Stomach (tissue), 9 donors: Measurements from ENCODE around the gene WNK1. TPM values are rescaled to one million over a fixed set of nuclear protein-coding genes. Genes with fewer than 3 reads are reported as not detected.
"Not testable (repeated sequence)": the region's sequence is repeated elsewhere in the genome, so short reads cannot be mapped to it uniquely, and the experiment has no call there.

Experiments
- DNase-seq, 2 donors: peaks; one replicate each; pipeline versions ENCODE4 v3.0.0 to v3.0.0-alpha.2; 2013 to 2019
- H3K27ac ChIP-seq, 5 donors: fragments of 200-600 bp in 4 of 5; sonication (generic) in 4 of 5; one replicate each; pipeline ENCODE4 v1.5.1; 2013 to 2019; ENCODE audit warnings: mild to moderate bottlenecking in 1 of 5, moderate library complexity in 1 of 5
- H3K27me3 ChIP-seq, 3 donors: fragments of 200-600 bp; sonication (generic); one replicate each; pipeline ENCODE4 v1.5.1; 2017 to 2019; ENCODE audit warnings: mixed run types in 1 of 3
- H3K36me3 ChIP-seq, 4 donors: fragments of 200-600 bp; sonication (generic); 1 replicate in 3 of 4; 2 replicates in 1 of 4; pipeline ENCODE4 v1.5.1; 2016 to 2019
- H3K4me1 ChIP-seq, 4 donors: fragments of 200-600 bp; sonication (generic); one replicate each; pipeline ENCODE4 v1.5.1; 2016 to 2019
- H3K4me3 ChIP-seq, 4 donors: fragments of 200-600 bp; sonication (generic) in 3 of 4; one replicate each; pipeline ENCODE4 v1.5.1; 2016 to 2019; ENCODE audit warnings: mild to moderate bottlenecking in 1 of 4
- H3K9me3 ChIP-seq, 4 donors: fragments of 200-600 bp; sonication (generic); one replicate each; pipeline ENCODE4 v1.5.1; 2016 to 2019
- EP300 ChIP-seq: sonication (generic); formaldehyde crosslinking; IDR thresholded peaks from one replicate; pipeline ENCODE4 v1.6.1; 2017; ENCODE audit warnings: antibody characterized with exemption
- POLR2A ChIP-seq, 4 donors: fragments of 450-650 bp; IDR thresholded peaks; one replicate each; pipeline ENCODE4 v1.6.1; 2016; ENCODE audit warnings: antibody characterized with exemption in 4 of 4, control low read depth in 2 of 4, mild to moderate bottlenecking in 1 of 4, moderate library complexity in 1 of 4
- POLR2AphosphoS5 ChIP-seq, 3 donors: sonication (generic); formaldehyde crosslinking; IDR thresholded peaks; one replicate each; pipeline ENCODE4 v1.6.1; 2016; ENCODE audit warnings: antibody characterized with exemption in 3 of 3
- WGBS, 5 donors: extraction: QIAGEN DNeasy Blood & Tissue Kit in 3 of 5; methylation state at CpG; one replicate each; pipeline versions ENCODE4 v1.1.5 to v1.1.7; 2013 to 2018; 5-methylcytosine and 5-hydroxymethylcytosine counted together
- intact Hi-C: fragments of 100-400 bp; cut with DNase I; formaldehyde crosslinking; loops from one replicate; pipeline ENCODE4 v1.15.1; 2023; ENCODE audit warnings: low total_unique reads
- polyA plus RNA-seq, 3 donors: library from polyadenylated mRNA; stranded (reverse); fragments of 200-250 nt; gene quantifications; one replicate each; pipeline ENCODE4 v1.2.3, GENCODE V29; 2013
- total RNA-seq, 5 donors: library from RNA; depleted of rRNA; stranded (reverse); fragments of >200 nt; gene quantifications; one replicate each; pipeline versions ENCODE4 v1.1.0 to v1.2.3, GENCODE V29; 2014 to 2016
- TF ChIP-seq, protein P1 (sequence below), 7 experiments: fragments of 450-650 bp in 4 of 7; fragments of 200-600 bp in 3 of 7; sonication (generic) in 3 of 7; IDR thresholded peaks; one replicate each; pipeline ENCODE4 v1.5.1; 2016 to 2019; ENCODE audit warnings: antibody characterized with exemption in 7 of 7, control low read depth in 2 of 7, mild to moderate bottlenecking in 1 of 7
- donor health status: healthy with polysubstance abuse.
- donor health status: Bipolar disorder and iron deficiency.
- donor health status: healthy.

WNK1 gene
- total and polyA plus RNA-seq, 8 donors: 13.2 to 192 (median 84.5) TPM

DNA sequence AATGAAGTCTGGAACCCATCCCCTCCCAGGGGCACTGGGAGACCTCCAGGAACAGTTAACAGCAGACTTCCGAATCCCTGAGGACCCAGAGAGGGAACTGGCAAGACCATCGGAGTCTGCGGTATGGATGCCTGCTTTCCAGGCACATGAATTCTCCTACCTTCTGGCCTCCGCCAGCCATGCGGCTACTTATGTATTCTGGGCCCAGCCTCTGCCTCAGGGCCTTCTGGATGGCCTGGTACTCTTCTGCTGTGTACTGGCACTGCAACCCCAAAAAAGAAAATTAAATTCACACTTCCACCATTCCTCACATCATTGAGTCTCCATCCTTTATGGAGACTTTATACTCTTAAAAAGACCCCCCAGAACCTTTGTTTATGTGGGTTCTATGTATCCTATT lies 178.7 kb downstream of the WNK1 start:
- Histone ChIP-seq H3K27me3 (no peaks in the 10 kb centered on the region), H3K27ac (no peak overlapping the region), H3K4me1 (no peaks in the 10 kb centered on the region), H3K9me3 (no peaks in the 10 kb centered on the region), H3K4me3 (no peak overlapping the region), H3K36me3 (peaks cover 42 to 71% (median 66%) of the 10 kb centered on the region in 4 donors)
- DNase-seq: no peak
- intact Hi-C loops: no loop called here
- 92 to 98% (median 97%) methylated on average over 5 of the region's 5 CpGs for WGBS, 5 donors
- TF ChIP-seq EP300 (no peak), POLR2A (IDR thresholded peaks at IDR 0.05) (no peak), POLR2AphosphoS5 (IDR thresholded peaks at IDR 0.05) (no peak)
- TF ChIP-seq, protein P1, sequence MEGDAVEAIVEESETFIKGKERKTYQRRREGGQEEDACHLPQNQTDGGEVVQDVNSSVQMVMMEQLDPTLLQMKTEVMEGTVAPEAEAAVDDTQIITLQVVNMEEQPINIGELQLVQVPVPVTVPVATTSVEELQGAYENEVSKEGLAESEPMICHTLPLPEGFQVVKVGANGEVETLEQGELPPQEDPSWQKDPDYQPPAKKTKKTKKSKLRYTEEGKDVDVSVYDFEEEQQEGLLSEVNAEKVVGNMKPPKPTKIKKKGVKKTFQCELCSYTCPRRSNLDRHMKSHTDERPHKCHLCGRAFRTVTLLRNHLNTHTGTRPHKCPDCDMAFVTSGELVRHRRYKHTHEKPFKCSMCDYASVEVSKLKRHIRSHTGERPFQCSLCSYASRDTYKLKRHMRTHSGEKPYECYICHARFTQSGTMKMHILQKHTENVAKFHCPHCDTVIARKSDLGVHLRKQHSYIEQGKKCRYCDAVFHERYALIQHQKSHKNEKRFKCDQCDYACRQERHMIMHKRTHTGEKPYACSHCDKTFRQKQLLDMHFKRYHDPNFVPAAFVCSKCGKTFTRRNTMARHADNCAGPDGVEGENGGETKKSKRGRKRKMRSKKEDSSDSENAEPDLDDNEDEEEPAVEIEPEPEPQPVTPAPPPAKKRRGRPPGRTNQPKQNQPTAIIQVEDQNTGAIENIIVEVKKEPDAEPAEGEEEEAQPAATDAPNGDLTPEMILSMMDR (IDR thresholded peaks at IDR 0.05): no peak

DNA sequence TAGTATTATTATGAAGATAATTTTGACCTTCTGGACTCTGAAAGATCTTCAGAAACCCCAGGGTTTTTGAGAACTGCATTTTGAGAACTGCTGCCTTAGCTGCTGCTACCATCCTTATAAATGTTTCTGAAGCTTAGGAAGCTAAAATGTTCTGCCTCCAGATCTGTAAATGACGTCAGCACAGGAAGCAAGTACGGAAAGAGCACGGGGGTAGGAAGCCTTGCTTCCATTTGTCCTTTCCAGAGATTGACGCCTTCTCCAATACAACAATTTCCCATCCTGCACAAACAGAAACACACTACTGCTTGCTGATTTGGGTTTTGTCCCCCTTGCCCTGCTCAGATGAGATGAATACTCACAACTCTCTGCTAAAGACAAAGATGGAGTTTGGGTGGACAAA lies 179.2 kb downstream of the WNK1 start:
- DNase-seq: no peak
- TF ChIP-seq, protein P1 (IDR thresholded peaks at IDR 0.05): no peak
- Histone ChIP-seq H3K27ac (no peak overlapping the region), H3K4me1 (no peaks in the 10 kb centered on the region), H3K4me3 (no peak overlapping the region), H3K9me3 (no peaks in the 10 kb centered on the region), H3K27me3 (no peaks in the 10 kb centered on the region), H3K36me3 (peaks cover 37 to 69% (median 63%) of the 10 kb centered on the region in 4 donors)
- WGBS, 5 donors: 86 to 93% (median 88%) methylated on average over 4 of the region's 4 CpGs
- intact Hi-C loops: no loop called here

DNA sequence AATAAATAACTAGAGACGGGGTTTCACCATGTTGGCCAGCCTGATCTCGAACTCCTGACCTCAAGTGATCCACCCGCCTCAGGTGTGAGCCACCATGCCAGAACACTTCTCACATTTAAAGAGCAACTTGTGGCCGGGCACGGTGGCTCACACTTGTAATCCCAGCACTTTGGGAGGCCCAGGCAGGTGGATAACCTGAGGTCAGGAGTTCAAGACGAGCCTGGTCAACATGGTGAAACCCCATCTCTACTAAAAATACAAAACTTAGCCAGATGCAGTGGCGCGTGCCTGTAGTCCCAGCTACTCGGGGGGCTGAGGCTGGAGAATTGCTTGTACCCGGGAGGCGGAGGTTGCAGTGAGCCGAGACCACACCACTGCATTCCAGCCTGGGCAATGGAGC lies 183.5 kb downstream of the WNK1 start:
- H3K9me3 ChIP-seq, H3K4me3 ChIP-seq, H3K27me3 ChIP-seq, H3K4me1 ChIP-seq, DNase-seq, H3K27ac ChIP-seq, intact Hi-C loops: not testable (repeated sequence)
- WGBS, 5 donors: 89 to 96% (median 94%) methylated on average over 12 of the region's 12 CpGs
- H3K36me3 ChIP-seq: peaks cover 10 to 53% (median 52%) of the 10 kb centered on the region in 4 donors

DNA sequence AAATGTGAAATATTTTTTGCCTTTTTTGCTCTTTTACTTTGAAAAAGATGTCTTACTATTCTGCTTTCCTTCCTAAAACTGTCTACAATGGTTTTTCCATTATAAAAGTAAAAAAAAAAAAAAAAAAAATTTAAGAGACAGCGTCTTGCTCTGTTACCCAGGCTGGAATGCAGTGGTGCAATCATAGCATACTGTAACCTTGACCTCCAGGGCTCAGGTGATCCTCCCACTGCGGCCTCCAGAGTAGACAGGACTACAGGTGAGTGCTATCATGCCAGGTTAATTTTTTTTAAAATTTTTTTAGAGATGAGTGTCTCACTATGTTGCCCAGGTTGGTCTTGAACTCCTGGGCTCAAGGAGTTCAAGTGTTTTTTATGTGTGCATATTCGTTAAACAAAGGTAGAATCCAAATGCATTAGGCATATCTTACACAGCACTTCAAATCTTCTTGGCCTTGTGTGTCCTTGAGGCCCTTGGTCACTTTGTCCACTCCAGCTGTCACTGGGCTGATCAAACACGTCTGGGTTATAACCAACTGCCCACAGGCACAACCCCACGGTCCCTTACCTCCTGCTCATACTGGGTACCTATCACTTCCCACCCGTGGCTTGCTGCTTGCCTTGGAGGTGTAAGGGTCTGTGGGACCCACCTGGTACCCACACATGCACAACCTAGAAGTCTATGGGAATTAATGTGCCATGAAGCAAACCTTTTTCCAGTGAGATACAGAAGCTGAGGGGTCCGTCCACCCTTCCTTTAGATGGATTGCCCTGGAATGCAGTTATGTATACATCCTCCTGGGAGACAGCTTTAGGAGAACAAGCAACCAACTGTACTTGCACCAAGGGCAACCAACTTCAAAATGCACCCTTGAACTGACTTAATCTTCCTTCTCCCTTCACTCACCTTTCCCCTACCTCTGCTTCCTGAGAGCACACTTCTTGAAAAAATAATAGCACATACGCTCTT lies 184.3 kb downstream of the WNK1 start:
- DNase-seq: peak in 1 of 2 donors; percentile 10
- H3K27me3 ChIP-seq: no peaks in the 10 kb centered on the region
- TF ChIP-seq EP300 (no peak), POLR2AphosphoS5 (IDR thresholded peaks at IDR 0.05) (no peak), POLR2A (IDR thresholded peaks at IDR 0.05) (no peak)
- TF ChIP-seq, protein P1 (IDR thresholded peaks at IDR 0.05): no peak
- H3K9me3 ChIP-seq: no peaks in the 10 kb centered on the region
- 83 to 86% (median 85%) methylated on average over 8 of the region's 8 CpGs for WGBS, 5 donors
- intact Hi-C loops: no loop called here
- no peaks in the 10 kb centered on the region for H3K4me1 ChIP-seq
- H3K4me3 ChIP-seq: no peak overlapping the region
- no peak overlapping the region for H3K27ac ChIP-seq
- H3K36me3 ChIP-seq: peaks cover 3 to 49% (median 47%) of the 10 kb centered on the region in 4 donors

DNA sequence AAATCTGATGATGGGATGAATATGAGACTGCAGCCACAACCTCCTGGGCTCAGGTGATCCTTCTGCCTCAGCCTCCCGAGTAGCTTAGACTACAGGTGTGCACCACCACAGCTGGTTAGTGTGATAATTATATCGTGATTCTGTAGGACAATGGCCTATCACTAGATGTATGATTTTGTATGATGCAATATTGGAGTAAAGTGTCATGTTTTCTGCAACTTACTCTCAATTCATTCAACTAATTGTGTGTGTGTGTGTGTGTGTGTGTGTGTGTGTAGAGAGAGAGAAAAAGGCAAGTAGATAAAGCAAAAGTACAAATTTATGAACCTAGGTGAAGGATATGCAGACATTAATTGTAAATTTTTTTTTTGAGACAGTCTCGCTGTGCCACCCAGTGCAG lies 186.4 kb downstream of the WNK1 start:
- no peak overlapping the region for H3K27ac ChIP-seq
- H3K4me3 ChIP-seq: no peak overlapping the region

More for the DNA sequence above, 186.4 kb downstream of the WNK1 start:
- WGBS, 5 donors: 90 to 99% (median 96%) methylated on average over 3 of the region's 3 CpGs
- TF ChIP-seq, protein P1 (IDR thresholded peaks at IDR 0.05): no peak
- TF ChIP-seq EP300 (no peak), POLR2A (IDR thresholded peaks at IDR 0.05) (no peak), POLR2AphosphoS5 (IDR thresholded peaks at IDR 0.05) (no peak)
- peak in 1 of 2 donors; percentile 1 for DNase-seq
- intact Hi-C loops: no loop called here
- Histone ChIP-seq H3K4me1 (no peaks in the 10 kb centered on the region), H3K27me3 (no peaks in the 10 kb centered on the region), H3K9me3 (no peaks in the 10 kb centered on the region), H3K36me3 (peaks cover 0 to 58% (median 44%) of the 10 kb centered on the region in 4 donors)
